Thyroid gland (tissue), 4 donors: ENCODE results near the gene UMODL1. TPM values are rescaled to one million over a fixed set of nuclear protein-coding genes. Genes with fewer than 3 reads are reported as not detected.

ENCODE experiments used
- DNase-seq, 2 donors: peaks; one replicate each; pipeline ENCODE4 v3.0.0-alpha.2; 2019
- H3K27ac ChIP-seq, 3 donors: fragments of 200-600 bp; sonication (generic); 1 replicate in 2 of 3; 2 replicates in 1 of 3; pipeline ENCODE4 v1.5.1; 2016 to 2019; ENCODE audit warnings: mild to moderate bottlenecking in 1 of 3, moderate library complexity in 1 of 3
- H3K27me3 ChIP-seq: fragments of 200-600 bp; sonication (generic); one replicate; pipeline ENCODE4 v1.5.1; 2019
- H3K36me3 ChIP-seq, 2 donors: fragments of 200-600 bp; sonication (generic); one replicate each; pipeline ENCODE4 v1.5.1; 2016 to 2019
- H3K4me1 ChIP-seq, 2 donors: fragments of 200-600 bp; sonication (generic); one replicate each; pipeline ENCODE4 v1.5.1; 2017 to 2019
- H3K4me3 ChIP-seq, 3 donors: fragments of 200-600 bp; sonication (generic); replicated peaks in 1 of 3; 1 replicate in 2 of 3; 2 replicates in 1 of 3; pipeline ENCODE4 v1.5.1; 2016; ENCODE audit warnings: mild to moderate bottlenecking in 1 of 3
- H3K9me3 ChIP-seq: fragments of 200-600 bp; sonication (generic); one replicate; pipeline ENCODE4 v1.5.1; 2017
- POLR2A ChIP-seq, 2 donors: fragments of 450-650 bp; IDR thresholded peaks; one replicate each; pipeline ENCODE4 v1.6.1; 2017; ENCODE audit warnings: antibody characterized with exemption in 2 of 2, mild to moderate bottlenecking in 2 of 2, moderate library complexity in 1 of 2
- WGBS, 2 donors: methylation state at CpG; one replicate each; pipeline ENCODE4 v1.1.5; 2017; 5-methylcytosine and 5-hydroxymethylcytosine counted together
- intact Hi-C: fragments of 100-400 bp; cut with DNase I; formaldehyde crosslinking; loops from one replicate; pipeline ENCODE4 v1.15.1; 2023
- total RNA-seq, 4 donors: library from RNA; depleted of rRNA; stranded (reverse); fragments of >200 nt; gene quantifications; one replicate each; pipeline ENCODE4 v1.2.3, GENCODE V29; 2016
- TF ChIP-seq, protein P1 (sequence below), 6 experiments: fragments of 200-600 bp in 3 of 6; fragments of 450-650 bp in 3 of 6; sonication (generic) in 3 of 6; IDR thresholded peaks; one replicate each; pipeline ENCODE4 v1.5.1; 2016 to 2019; ENCODE audit warnings: antibody characterized with exemption in 6 of 6, mild to moderate bottlenecking in 2 of 6, inconsistent platforms in 1 of 6, moderate library complexity in 1 of 6

The UMODL1 gene
- total RNA-seq, 4 donors from 2014 or later: not detected

GRCh38 chr21:42127164-42128150 lies 56.3 kb downstream of the UMODL1 start:
- H3K27me3 ChIP-seq: no peaks in the 10 kb centered on the region
- WGBS, 2 donors: 58 to 63% methylated on average over 29 to 36 of the region's 36 CpGs

DNA sequence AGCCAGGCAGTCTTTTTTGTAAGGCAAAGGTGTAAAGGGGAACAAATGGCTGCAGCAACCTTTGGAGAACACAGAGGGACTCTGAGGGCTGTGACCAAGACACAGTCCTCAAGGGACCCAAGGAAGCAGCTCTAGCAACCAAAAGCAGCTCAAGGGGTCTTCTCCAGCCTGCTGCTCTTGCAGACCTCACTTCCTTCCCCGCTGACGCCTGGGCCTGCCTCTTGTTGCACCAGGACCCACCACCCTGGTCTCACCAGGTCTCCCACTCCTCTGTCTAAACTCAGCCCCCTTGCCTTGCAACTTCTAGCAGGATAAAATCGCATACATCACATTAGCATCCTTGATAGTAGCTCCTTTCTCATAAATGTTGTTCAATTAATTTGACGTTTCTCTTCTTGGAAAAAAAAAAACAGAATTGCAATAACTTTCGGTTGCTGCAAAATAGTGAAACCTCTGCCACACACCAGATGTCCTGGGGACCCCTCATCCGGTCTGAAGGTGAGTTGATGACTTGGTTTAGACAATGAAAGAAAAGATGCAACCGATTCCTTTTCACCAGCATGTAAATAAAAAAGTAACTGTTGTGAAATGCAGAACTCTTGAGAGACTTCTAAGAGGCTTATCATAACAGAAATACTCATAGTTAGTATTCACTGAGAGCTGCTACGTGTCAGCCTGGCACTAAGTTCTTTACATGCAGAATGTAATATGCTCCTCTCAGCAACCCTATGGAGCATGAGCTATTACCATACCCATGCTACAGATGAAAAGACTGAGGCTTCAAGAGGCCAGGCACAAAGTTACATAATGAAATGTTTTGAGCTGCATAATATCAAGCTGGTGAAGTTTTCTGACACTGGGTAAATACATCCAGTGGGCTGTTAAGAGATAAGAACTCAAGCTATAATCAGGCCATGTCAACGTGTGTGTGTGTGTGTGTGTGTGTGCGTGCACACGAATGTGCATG lies 58.5 kb downstream of the UMODL1 start:
- intact Hi-C loops: no loop called here
- Histone ChIP-seq H3K36me3 (no peaks in the 10 kb centered on the region), H3K4me1 (peaks cover 11 to 31% of the 10 kb centered on the region in 2 donors), H3K27me3 (no peaks in the 10 kb centered on the region), H3K4me3 (no peak overlapping the region), H3K9me3 (no peaks in the 10 kb centered on the region), H3K27ac (no peak overlapping the region)
- 76 to 81% methylated on average over 11 of the region's 11 CpGs for WGBS, 2 donors
- TF ChIP-seq, protein P1, sequence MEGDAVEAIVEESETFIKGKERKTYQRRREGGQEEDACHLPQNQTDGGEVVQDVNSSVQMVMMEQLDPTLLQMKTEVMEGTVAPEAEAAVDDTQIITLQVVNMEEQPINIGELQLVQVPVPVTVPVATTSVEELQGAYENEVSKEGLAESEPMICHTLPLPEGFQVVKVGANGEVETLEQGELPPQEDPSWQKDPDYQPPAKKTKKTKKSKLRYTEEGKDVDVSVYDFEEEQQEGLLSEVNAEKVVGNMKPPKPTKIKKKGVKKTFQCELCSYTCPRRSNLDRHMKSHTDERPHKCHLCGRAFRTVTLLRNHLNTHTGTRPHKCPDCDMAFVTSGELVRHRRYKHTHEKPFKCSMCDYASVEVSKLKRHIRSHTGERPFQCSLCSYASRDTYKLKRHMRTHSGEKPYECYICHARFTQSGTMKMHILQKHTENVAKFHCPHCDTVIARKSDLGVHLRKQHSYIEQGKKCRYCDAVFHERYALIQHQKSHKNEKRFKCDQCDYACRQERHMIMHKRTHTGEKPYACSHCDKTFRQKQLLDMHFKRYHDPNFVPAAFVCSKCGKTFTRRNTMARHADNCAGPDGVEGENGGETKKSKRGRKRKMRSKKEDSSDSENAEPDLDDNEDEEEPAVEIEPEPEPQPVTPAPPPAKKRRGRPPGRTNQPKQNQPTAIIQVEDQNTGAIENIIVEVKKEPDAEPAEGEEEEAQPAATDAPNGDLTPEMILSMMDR (IDR thresholded peaks at IDR 0.05): no peak
- no peak for TF ChIP-seq POLR2A (IDR thresholded peaks at IDR 0.05)
- DNase-seq: no peak

More at GRCh38 chr21:42127164-42128150, 56.3 kb downstream of the UMODL1 start:
- intact Hi-C loops: no loop called here
- Histone ChIP-seq H3K4me3 (no peak overlapping the region), H3K4me1 (peaks cover 11 to 31% of the 10 kb centered on the region in 2 donors), H3K36me3 (no peaks in the 10 kb centered on the region), H3K9me3 (no peaks in the 10 kb centered on the region), H3K27ac (no peak overlapping the region)
- TF ChIP-seq, protein P1 (IDR thresholded peaks at IDR 0.05): no peak
- no peak for TF ChIP-seq POLR2A (IDR thresholded peaks at IDR 0.05)
- DNase-seq: peak; percentile 82 to 90

DNA sequence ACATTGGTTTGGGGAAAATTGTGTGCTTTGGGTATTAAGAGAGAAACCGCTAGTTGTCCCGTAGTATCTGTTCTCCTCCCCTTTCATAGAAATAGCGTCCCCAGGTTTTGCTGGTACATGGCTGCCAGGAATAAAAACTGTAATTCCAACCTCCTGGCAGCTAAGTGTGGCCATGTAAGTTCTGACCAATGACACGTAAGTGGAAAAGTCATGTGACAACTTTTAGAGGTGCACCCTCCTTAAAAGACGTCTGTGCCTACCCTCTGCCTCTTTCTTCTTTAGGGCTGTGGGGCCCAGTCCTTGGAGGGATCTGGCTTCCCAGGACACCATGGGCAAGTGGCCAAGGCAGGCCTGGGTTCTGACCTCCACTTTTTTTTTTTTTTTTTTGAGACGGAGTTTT lies 59.3 kb downstream of the UMODL1 start:
- WGBS, 2 donors: 75 to 80% methylated on average over 6 of the region's 6 CpGs
- DNase-seq: no peak
- no peaks in the 10 kb centered on the region for H3K9me3 ChIP-seq

GRCh38 chr21:42132183-42132582 lies 61.1 kb downstream of the UMODL1 start:
- no peaks in the 10 kb centered on the region for H3K36me3 ChIP-seq
- peaks cover 3 to 11% of the 10 kb centered on the region in 2 donors for H3K4me1 ChIP-seq
- no peaks in the 10 kb centered on the region for H3K9me3 ChIP-seq
- H3K27ac ChIP-seq: no peak overlapping the region
- H3K4me3 ChIP-seq: no peak overlapping the region
- DNase-seq: no peak
- TF ChIP-seq, protein P1 (IDR thresholded peaks at IDR 0.05): no peak
- intact Hi-C loops: no loop called here
- no peaks in the 10 kb centered on the region for H3K27me3 ChIP-seq
- WGBS, 2 donors: 92 to 95% methylated on average over 1 of the region's 1 CpG

More for the DNA sequence above, 59.3 kb downstream of the UMODL1 start:
- no peak for TF ChIP-seq POLR2A (IDR thresholded peaks at IDR 0.05)
- TF ChIP-seq, protein P1 (IDR thresholded peaks at IDR 0.05): no peak
- Histone ChIP-seq H3K4me3 (no peak overlapping the region), H3K36me3 (no peaks in the 10 kb centered on the region), H3K4me1 (peaks cover 11 to 26% of the 10 kb centered on the region in 2 donors), H3K27ac (no peak overlapping the region), H3K27me3 (no peaks in the 10 kb centered on the region)
- intact Hi-C loops: no loop called here
